ENCODE results near the gene SAAL1. TPM values are rescaled to one million over a fixed set of nuclear protein-coding genes. Genes with fewer than 3 reads are reported as not detected.

The SAAL1 gene
- total RNA-seq, 2 experiments from 2014 or later, result 21.3 to 24.5 TPM

DNA sequence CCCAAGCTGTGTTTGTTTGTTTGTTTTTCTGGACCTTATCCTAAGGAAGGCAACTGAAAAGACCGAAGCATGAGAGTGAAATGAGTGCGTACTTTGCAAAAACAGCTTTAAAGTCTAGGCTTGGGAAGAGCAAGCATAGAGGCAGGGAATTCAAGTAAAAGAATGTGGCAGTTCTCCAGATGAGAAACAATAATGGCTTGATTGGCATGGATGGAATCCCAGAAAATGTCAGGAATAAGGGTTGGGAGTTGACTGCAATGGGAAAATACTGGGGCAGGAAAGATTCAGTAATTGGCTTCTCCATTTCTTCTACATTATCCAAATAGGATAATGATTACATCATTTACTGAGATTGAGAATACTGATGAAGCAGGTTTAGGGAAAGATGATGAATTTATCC lies 17.5 kb downstream of the SAAL1 start:
- Histone ChIP-seq H3K4me3 (ENCODE audit: low read length) (no peak overlapping the region), H3K9me3 (ENCODE audit: control insufficient read depth in 1 of 2, insufficient read depth in 1 of 2, low read length in 2 of 2) (no peaks in the 10 kb centered on the region), H3K36me3 (ENCODE audit: insufficient read depth, low read length) (peaks cover 89% of the 10 kb centered on the region), H3K27me3 (ENCODE audit: control insufficient read depth in 1 of 2, insufficient read depth in 2 of 2, low read length in 2 of 2) (no peaks in the 10 kb centered on the region), H3K4me1 (ENCODE audit: insufficient read depth, low read length) (no peaks in the 10 kb centered on the region), H3K27ac (ENCODE audit: low read depth in 1 of 2, low read length in 2 of 2) (no peak overlapping the region)
- Mint-ChIP-seq H3K4me3 (no peak overlapping the region), H3K9me3 (no peaks in the 10 kb centered on the region), H3K27me3 (no peaks in the 10 kb centered on the region), H3K27ac (no peak overlapping the region), H3K4me1 (ENCODE audit: low read depth) (no peaks in the 10 kb centered on the region), H3K36me3 (ENCODE audit: low read depth) (peaks cover 87% of the 10 kb centered on the region)
- TF ChIP-seq, protein P1, sequence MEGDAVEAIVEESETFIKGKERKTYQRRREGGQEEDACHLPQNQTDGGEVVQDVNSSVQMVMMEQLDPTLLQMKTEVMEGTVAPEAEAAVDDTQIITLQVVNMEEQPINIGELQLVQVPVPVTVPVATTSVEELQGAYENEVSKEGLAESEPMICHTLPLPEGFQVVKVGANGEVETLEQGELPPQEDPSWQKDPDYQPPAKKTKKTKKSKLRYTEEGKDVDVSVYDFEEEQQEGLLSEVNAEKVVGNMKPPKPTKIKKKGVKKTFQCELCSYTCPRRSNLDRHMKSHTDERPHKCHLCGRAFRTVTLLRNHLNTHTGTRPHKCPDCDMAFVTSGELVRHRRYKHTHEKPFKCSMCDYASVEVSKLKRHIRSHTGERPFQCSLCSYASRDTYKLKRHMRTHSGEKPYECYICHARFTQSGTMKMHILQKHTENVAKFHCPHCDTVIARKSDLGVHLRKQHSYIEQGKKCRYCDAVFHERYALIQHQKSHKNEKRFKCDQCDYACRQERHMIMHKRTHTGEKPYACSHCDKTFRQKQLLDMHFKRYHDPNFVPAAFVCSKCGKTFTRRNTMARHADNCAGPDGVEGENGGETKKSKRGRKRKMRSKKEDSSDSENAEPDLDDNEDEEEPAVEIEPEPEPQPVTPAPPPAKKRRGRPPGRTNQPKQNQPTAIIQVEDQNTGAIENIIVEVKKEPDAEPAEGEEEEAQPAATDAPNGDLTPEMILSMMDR (IDR thresholded peaks at IDR 0.05), result no peak
- DNase-seq (no peak), ATAC-seq (ENCODE audit: poor library complexity) (no peak)
- intact Hi-C loops (cut with DNase I, micrococcal nuclease), result no loop called here
- POLR2A ChIA-PET, result no interaction called here
- CTCF ChIA-PET, result no interaction called here

DNA sequence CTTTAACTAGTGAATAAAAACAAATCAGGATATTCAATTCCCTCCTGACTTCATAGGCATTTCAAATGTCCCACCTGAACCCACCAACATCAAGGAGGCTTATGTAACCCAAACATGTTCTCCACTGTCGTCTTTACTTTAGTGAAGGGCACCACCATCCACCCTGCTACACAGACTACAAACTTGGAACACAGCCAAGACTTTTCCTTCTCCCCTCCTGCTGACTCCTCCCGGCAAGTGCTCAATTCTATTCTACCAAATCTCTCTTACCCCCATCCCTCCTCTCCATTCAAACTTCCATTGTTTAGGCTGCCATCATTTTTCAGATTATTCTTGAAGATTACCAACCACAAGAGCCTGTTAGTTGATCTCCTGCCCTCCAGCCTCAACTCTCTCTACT lies 24.3 kb downstream of the SAAL1 start:
- Mint-ChIP-seq H3K36me3 (ENCODE audit: low read depth) (peaks cover 60% of the 10 kb centered on the region), H3K27ac (no peak overlapping the region), H3K27me3 (no peaks in the 10 kb centered on the region), H3K4me3 (no peak overlapping the region), H3K4me1 (ENCODE audit: low read depth) (no peaks in the 10 kb centered on the region), H3K9me3 (no peaks in the 10 kb centered on the region)
- TF ChIP-seq, protein P1 (IDR thresholded peaks at IDR 0.05), result no peak
- Histone ChIP-seq H3K4me3 (ENCODE audit: low read length) (no peak overlapping the region), H3K27ac (ENCODE audit: low read depth in 1 of 2, low read length in 2 of 2) (no peak overlapping the region), H3K36me3 (ENCODE audit: insufficient read depth, low read length) (peaks cover 62% of the 10 kb centered on the region), H3K9me3 (ENCODE audit: control insufficient read depth in 1 of 2, insufficient read depth in 1 of 2, low read length in 2 of 2) (no peaks in the 10 kb centered on the region), H3K27me3 (ENCODE audit: control insufficient read depth in 1 of 2, insufficient read depth in 2 of 2, low read length in 2 of 2) (no peaks in the 10 kb centered on the region), H3K4me1 (ENCODE audit: insufficient read depth, low read length) (no peaks in the 10 kb centered on the region)
- DNase-seq, result no peak
- ChIA-PET CTCF (no interaction called here), POLR2A (no interaction called here)
- no peak for ATAC-seq (ENCODE audit: poor library complexity)
- intact Hi-C loops (cut with DNase I, micrococcal nuclease), result no loop called here

- intact Hi-C loops (cut with DNase I, micrococcal nuclease), result no loop called here
- Mint-ChIP-seq H3K9me3 (no peaks in the 10 kb centered on the region), H3K27me3 (no peaks in the 10 kb centered on the region), H3K36me3 (ENCODE audit: low read depth) (peaks cover 54% of the 10 kb centered on the region), H3K4me1 (ENCODE audit: low read depth) (no peaks in the 10 kb centered on the region), H3K27ac (no peak overlapping the region), H3K4me3 (no peak overlapping the region)
- TF ChIP-seq, protein P1 (IDR thresholded peaks at IDR 0.05), result no peak
- no peak overlapping the region for H3K4me3 ChIP-seq (ENCODE audit: low read length)
- no peaks in the 10 kb centered on the region for H3K27me3 ChIP-seq (ENCODE audit: control insufficient read depth in 1 of 2, insufficient read depth in 2 of 2, low read length in 2 of 2)
- peaks cover 56% of the 10 kb centered on the region for H3K36me3 ChIP-seq (ENCODE audit: insufficient read depth, low read length)
- H3K4me1 ChIP-seq (ENCODE audit: insufficient read depth, low read length), result no peaks in the 10 kb centered on the region
- ChIA-PET POLR2A (no interaction called here), CTCF (no interaction called here)
- DNase-seq (no peak), ATAC-seq (ENCODE audit: poor library complexity) (no peak)
- no peak overlapping the region for H3K27ac ChIP-seq (ENCODE audit: low read depth in 1 of 2, low read length in 2 of 2)
- H3K9me3 ChIP-seq (ENCODE audit: control insufficient read depth in 1 of 2, insufficient read depth in 1 of 2, low read length in 2 of 2), result no peaks in the 10 kb centered on the region
These were observed 25.4 kb downstream of the SAAL1 start for GRCh38 chr11:18080451-18080850.

Data from CD4-positive, alpha-beta T cell (primary cell).